GM19238 (cell line): ENCODE results near the gene KAZN.
A peak's percentile ranks its signal among the peaks of the same experiment; 100 is the strongest.
"Not testable (repeated sequence)": the region's sequence is repeated elsewhere in the genome, so short reads cannot be mapped to it uniquely, and the experiment has no call there.

Experiments used
- DNase-seq: peaks from one replicate; pipeline ENCODE4 v3.0.0; 2011; ENCODE audit warnings: low spot score; ENCODE audit not compliant: insufficient read length

KAZN gene

GRCh38 chr1:14598498-14599182 is at the start of gene KAZN:
Gene KAZN (plus strand): TSS chr1:14598685.
- DNase-seq = no peak

DNA sequence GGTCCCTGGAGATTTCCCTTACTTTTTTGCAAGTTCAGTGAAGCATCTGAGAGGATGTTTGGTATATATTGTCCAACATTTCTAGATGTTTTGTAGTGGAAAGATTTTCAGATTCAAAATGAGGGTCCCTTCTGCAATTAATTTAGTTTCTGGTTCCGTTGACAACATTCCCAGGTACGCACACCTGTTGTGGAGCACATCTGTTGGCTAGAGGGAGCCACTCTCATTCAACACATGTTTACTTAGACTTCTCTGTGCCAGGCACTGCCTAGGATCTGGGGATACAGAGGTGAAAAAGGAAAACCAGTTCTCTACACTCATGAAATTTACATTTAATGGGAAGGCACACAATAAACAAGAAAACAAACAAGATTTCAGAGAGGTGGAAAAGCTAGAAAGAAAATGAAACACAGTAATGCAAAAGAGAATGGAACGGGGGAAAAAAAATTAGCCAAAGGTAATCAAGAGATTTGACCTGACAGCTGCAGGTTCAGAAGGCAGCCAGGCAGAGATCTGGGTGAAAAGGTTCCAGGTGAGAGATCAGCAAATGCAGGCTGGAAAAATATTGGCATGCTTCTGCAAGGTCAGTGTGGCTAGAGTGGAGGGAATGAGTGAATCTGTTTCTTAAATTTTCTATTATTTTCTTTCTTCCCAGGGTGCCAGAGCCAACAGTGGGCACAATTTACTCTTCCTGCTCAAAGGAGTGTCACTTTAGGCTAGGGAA is 48.4 kb upstream of the KAZN start:
- no peak for DNase-seq

DNA sequence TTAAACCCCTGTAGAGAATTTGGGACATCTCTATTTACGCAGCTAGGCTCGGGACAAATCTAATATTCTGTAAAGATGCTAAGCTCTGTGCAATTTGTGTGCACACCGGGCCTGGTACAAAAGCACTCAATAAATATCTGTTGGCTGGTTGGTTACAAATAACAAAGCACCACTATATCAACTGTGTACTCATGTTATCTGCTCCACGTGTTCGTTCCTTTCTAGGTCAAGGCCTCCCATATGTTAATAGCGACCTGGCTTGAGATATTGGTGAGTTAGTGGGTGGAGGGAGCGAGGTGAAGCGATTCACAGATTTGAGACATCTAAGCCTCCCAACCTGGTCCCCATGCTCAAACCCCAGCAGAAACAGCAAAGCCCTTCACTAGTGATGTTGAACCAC is 47.1 kb upstream of the KAZN start:
- DNase-seq = no peak

DNA sequence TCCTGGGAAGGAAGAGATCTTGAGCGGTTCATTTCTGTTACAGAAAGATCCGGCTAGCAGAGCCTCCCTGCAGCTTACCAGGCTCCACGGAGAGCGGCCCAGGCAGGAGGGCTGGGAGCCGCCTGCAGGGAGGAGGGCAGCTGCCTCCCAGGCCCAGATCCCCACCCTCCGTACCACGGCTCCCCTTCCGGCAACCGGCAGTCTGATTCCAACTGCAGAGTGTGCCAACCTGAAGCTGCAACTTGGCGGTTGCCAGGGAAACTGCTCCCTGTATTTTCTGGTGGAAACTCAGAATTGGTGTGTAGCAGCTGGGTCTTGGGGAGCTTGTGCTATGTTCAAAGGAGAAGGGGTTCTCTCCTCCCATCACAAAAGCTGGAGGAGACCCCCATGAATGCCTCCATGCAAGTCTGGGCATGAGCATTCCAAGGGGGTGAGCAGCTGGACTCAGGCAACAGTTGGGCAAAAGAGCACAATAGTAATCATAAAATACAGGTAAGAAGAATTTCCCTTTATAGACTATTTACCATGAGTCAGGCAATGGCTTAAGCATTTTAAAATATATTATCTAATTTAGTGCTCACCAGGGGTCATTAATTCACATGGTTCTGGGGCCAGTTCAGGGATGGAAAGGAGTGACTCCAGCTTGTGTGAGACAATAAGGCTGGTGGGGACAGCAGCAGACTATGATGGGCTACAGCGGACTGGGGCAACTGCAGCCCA is 46.1 kb upstream of the KAZN start:
- no peak for DNase-seq

- no peak for DNase-seq
Measured at GRCh38 chr1:14553711-14554110, 44.8 kb upstream of the KAZN start.

- DNase-seq = no peak
Measured at GRCh38 chr1:14555091-14555490, 43.4 kb upstream of the KAZN start.

DNA sequence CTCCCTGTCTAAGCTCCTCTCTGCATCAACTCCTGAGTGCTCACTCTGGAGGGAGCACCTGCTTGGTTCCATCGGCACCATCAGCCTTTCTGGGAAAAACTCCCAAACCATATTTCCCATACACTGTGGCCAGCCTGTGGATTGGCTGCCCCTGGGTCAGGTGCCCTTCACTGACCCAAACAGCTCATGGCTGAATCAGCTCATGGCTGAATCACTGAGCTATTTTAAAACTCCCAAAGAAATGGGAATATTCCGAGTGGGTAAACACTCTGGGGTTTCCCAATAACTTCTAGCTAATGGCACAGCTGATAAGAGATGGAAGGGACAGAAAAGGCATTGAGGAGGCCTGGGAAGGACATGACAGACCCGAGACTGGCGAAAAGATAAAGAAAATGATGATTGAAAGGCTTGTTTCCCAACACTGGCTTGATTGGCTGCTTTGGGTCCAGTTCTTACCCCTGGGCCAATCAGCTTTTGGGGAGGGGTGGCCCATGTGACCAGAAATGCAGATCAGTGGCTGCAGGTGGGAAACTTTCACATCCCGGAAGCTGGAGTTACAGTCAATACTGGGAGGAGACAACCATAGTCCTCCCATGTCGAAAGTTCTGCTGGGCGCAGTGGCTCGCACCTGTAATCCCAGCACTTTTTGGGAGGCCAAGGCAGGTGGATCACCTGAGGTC is 37.3 kb upstream of the KAZN start:
- no peak for DNase-seq

DNA sequence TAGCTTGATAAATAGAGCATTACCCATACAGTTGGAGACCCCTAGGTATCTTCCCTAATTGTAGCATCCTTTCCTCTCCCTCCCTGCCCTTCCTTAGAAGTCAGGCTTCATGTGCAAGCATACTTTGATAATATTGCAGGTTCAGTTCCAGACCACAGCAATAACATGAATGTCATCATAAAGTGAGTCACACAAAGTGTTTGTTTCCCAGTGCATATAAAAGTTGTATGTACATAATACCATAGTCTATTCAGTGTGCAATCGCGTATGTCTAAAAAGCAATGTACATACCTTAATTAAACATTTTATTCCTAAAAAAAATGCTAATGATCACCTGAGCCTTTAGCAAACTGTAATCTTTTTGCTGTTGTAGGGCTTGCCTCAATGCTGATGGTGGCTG is 33.4 kb upstream of the KAZN start:
- no peak for DNase-seq

DNA sequence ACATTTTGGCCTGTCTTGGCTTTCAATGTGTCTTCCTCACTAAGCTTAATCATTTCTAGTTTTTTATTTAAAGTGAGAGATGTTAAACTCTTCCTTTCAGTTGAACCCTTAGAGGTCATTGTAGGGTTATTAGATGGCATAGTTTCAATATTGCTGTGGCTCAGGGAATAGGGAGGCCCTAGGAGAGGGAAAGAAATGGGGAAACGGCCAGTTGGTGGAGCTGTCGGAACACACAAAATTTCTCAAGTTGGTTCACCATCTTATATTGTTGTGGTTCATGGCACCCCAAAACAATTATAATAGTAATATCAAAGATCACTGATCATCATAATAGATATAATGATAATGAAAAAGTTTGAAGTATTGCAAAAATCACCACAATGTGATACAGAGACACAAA is 31.4 kb upstream of the KAZN start:
- DNase-seq = no peak

DNA sequence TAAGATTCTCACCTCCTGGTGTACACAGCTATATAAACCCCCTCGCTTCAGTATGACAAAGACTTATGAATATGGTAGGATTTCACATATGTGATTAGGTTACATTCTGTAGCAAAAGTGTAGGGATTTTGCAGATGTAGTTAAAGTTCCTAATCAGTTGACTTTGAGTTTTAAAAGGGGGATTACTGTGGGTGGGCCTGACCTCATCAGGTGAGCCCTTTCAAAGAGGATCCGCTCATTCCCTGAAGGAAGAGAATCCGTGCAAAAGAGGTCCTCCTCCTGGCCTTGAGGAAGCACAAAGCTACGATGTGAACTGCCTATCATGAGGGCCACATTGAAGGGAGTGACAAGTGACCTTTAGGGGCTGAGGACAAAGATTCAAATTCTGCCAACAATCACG is 30.6 kb upstream of the KAZN start:
- DNase-seq = no peak

GRCh38 chr1:14568716-14569355 is 29.6 kb upstream of the KAZN start:
- no peak for DNase-seq

DNA sequence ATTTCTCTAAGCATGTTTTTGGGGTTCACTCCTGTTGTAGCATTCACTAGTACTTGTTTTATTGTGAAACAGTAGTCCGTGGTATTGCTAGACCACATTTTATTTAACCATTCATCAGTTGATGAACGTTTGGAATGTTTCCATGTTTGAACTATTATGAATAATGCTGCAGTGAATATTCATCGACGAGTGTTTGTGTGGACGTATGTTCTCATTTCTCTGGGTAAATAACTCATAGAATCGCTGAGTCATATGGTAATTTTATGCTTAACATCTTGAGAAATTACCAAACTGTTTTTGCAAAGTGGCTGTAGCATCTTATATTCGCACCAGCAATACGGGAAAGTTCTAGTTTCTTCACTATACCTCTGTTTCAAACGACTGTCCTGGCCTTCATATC is 28.0 kb upstream of the KAZN start:
- DNase-seq = no peak

- DNase-seq = peak; percentile 39
Measured at GRCh38 chr1:14571810-14572767, 26.4 kb upstream of the KAZN start.

- no peak for DNase-seq
Measured at GRCh38 chr1:14572861-14573260, 25.6 kb upstream of the KAZN start.

DNA sequence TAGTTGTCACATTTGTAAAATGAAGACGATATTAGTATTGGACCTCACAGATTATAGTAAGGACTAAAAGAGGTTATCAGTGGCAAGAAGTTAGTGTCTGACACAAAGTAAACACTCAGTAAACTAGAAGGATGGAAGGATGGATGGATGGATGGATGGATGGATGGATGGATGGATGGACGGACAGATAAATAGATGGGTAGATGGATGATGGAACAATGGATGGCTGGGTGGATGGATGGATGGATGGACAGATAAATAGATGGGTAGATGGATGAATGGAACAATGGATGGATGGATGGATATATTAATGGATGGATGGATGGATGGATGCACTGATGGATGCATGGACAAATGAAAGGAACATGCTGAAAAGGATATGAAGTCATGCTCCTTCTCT is 22.3 kb upstream of the KAZN start:
- no peak for DNase-seq

DNA sequence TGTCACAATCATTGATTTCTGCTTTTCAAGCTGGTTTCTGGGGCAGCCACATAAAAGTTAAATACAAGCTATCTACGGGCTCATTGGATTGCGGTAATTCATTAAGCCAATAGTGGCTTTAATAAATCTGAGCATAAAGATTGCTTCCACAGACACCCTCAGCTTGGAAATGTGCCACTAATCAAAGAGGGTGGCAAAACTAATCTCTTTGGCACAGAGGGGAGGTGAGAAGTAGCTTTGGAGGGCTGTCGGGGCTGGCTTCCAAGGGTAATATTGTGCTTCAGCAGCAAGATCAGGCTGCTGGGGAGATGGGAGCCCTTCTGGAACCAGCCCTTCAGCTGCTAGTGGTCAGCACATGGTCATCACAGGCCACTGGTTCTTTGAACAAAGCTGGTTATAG is 21.2 kb upstream of the KAZN start:
- DNase-seq = no peak

DNA sequence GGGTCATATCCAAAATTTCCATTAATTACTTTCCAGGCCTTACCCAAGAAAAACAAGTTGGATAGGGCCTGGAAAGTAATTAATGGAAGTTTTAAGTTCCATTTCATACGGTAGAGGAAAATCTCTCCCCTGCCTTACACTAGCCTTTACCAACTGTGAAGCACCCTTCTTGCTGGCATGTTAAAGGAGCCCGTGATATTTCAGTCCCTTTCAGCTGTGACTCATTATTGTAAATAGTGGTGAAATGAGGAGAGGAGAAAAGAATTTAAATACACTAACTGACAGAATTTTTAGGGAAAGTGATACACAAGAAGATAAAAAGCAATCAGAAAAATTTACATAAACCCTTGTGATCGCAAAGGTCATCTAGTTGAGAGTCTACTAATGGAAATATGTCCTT is 20.3 kb upstream of the KAZN start:
- no peak for DNase-seq

GRCh38 chr1:14580295-14580694 is 18.2 kb upstream of the KAZN start:
- not testable (repeated sequence) for DNase-seq

DNA sequence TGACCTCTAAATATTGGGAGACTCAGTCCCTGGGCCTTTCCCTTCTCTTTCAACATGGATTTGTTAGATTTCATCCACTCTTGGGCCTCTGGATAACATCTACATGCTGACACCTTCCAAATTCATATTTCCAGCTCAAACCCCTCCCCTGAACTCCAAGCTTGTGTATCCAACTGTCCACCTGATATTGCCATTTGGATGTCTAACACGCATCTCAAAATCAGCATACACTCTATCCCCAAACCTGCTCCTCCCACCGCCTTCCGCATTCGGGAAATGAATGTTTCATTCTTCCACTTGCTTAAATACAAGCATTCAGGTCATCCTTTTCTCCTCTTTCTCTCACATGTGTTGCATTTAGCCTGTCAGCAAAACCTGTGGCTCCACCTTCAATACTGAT is 17.5 kb upstream of the KAZN start:
- DNase-seq = no peak

DNA sequence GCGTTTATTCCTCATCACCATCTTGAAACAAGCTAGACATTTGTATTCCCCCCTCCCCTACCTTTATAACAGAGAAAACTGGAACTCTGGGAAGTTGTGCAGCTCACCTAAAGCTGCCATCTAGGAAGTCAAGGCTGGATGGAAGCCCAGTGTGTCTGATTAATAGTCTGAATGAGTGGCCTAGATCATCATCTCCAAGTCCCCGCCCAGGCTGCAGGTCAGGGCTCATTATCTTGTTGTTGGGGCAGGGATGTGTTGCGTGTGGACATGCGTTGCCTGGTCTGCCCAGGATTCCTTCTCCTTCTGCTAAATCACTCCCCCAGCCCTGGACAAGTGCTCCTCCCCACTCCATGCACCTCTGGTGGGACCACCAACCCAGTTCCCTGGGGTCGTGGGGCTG is 14.7 kb upstream of the KAZN start:
- DNase-seq = no peak
